ENCODE results near the gene C5orf47. TPM values are rescaled to one million over a fixed set of nuclear protein-coding genes. Genes with fewer than 3 reads are reported as not detected.

Gene C5orf47
- total and polyA plus RNA-seq, 2 of the 8 experiments (the other 6 are each of a cell fraction or from before 2014, with no cell fraction given) = 0.11 TPM; not detected in 1

- TF ChIP-seq SAP30 (IDR thresholded peaks at IDR 0.05; ENCODE audit: insufficient read depth, insufficient replicate concordance, low read length) (no peak), TCF12 (IDR thresholded peaks at IDR 0.05; ENCODE audit: low read depth, low read length) (no peak)
Observed at GRCh38 chr5:174010365-174010764, 21.4 kb downstream of the C5orf47 start (continued).

Data from H1 (cell line).